Body of pancreas (tissue), 4 donors: ENCODE results near the gene TACO1. TPM values are rescaled to one million over a fixed set of nuclear protein-coding genes. Genes with fewer than 3 reads are reported as not detected.

Experiments
- ATAC-seq: fragments of 150-250 bp; one replicate; pipeline ENCODE4 v1.9.1; 2016
- DNase-seq, 4 donors: peaks; one replicate each; pipeline ENCODE4 v3.0.0-alpha.2; 2019
- H3K27ac ChIP-seq, 4 donors: fragments of 200-600 bp; sonication (generic); 1 replicate in 3 of 4; 2 replicates in 1 of 4; pipeline versions ENCODE4 v1.5.1 to v1.6.1; 2016 to 2019; ENCODE audit warnings: mild to moderate bottlenecking in 1 of 4, mixed read lengths in 1 of 4, moderate library complexity in 1 of 4
- H3K27me3 ChIP-seq, 2 donors: fragments of 200-600 bp; sonication (generic); one replicate each; pipeline ENCODE4 v1.6.0; 2016; ENCODE audit warnings: mild to moderate bottlenecking in 1 of 2
- H3K36me3 ChIP-seq, 2 donors: fragments of 200-600 bp; sonication (generic); replicated peaks in 1 of 2; 2 replicates each; pipeline ENCODE4 v1.5.1; 2016; ENCODE audit warnings: low read depth in 2 of 2; ENCODE audit not compliant: insufficient read depth in 1 of 2
- H3K4me1 ChIP-seq: fragments of 200-600 bp; sonication (generic); one replicate; pipeline ENCODE4 v1.6.0; 2016
- H3K4me3 ChIP-seq, 2 donors: fragments of 200-600 bp; sonication (generic); 1 replicate in 1 of 2; 2 replicates in 1 of 2; pipeline ENCODE4 v1.5.1; 2016 to 2019
- H3K9me3 ChIP-seq, 3 donors: fragments of 200-600 bp; sonication (generic); 1 replicate in 2 of 3; 2 replicates in 1 of 3; pipeline ENCODE4 v1.5.1; 2016
- POLR2A ChIP-seq, 3 donors: fragments of 450-650 bp; IDR thresholded peaks; one replicate each; pipeline ENCODE4 v1.6.1; 2016; ENCODE audit warnings: antibody characterized with exemption in 3 of 3, mild to moderate bottlenecking in 2 of 3
- WGBS, 2 donors: methylation state at CpG; one replicate each; pipeline ENCODE4 v1.1.5; 2017; 5-methylcytosine and 5-hydroxymethylcytosine counted together
- intact Hi-C: fragments of 100-400 bp; cut with DNase I; formaldehyde crosslinking; loops from one replicate; pipeline ENCODE4 v1.15.1; 2023
- total RNA-seq, 2 donors: library from RNA; depleted of rRNA; stranded (reverse); fragments of >200 nt; gene quantifications; one replicate each; pipeline ENCODE4 v1.1.0, GENCODE V29; 2016
- TF ChIP-seq, protein P1 (sequence below), 7 experiments: fragments of 450-650 bp in 4 of 7; fragments of 200-600 bp in 3 of 7; sonication (generic) in 3 of 7; IDR thresholded peaks; one replicate each; pipeline ENCODE4 v1.5.1; 2016 to 2019; ENCODE audit warnings: antibody characterized with exemption in 7 of 7

Gene TACO1
- total RNA-seq, 2 donors from 2014 or later, result 9.3 to 10.5 TPM

GRCh38 chr17:63635290-63635689 lies 34.6 kb downstream of the TACO1 start:
- Histone ChIP-seq H3K9me3 (no peaks in the 10 kb centered on the region), H3K27me3 (no peaks in the 10 kb centered on the region), H3K4me3 (no peak overlapping the region), H3K36me3 (peaks cover 0 to 4% of the 10 kb centered on the region in 2 donors), H3K4me1 (peaks cover 38% of the 10 kb centered on the region), H3K27ac (peak overlapping the region in 3 of 4 donors; percentile 13 to 55 (median 39))
- 41 to 47% methylated on average over 2 of the region's 2 CpGs for WGBS, 2 donors
- intact Hi-C loops, result no loop called here
- DNase-seq, result no peak
- no peak for TF ChIP-seq POLR2A (IDR thresholded peaks at IDR 0.05)
- TF ChIP-seq, protein P1, sequence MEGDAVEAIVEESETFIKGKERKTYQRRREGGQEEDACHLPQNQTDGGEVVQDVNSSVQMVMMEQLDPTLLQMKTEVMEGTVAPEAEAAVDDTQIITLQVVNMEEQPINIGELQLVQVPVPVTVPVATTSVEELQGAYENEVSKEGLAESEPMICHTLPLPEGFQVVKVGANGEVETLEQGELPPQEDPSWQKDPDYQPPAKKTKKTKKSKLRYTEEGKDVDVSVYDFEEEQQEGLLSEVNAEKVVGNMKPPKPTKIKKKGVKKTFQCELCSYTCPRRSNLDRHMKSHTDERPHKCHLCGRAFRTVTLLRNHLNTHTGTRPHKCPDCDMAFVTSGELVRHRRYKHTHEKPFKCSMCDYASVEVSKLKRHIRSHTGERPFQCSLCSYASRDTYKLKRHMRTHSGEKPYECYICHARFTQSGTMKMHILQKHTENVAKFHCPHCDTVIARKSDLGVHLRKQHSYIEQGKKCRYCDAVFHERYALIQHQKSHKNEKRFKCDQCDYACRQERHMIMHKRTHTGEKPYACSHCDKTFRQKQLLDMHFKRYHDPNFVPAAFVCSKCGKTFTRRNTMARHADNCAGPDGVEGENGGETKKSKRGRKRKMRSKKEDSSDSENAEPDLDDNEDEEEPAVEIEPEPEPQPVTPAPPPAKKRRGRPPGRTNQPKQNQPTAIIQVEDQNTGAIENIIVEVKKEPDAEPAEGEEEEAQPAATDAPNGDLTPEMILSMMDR (IDR thresholded peaks at IDR 0.05), result no peak
- no peak for ATAC-seq

DNA sequence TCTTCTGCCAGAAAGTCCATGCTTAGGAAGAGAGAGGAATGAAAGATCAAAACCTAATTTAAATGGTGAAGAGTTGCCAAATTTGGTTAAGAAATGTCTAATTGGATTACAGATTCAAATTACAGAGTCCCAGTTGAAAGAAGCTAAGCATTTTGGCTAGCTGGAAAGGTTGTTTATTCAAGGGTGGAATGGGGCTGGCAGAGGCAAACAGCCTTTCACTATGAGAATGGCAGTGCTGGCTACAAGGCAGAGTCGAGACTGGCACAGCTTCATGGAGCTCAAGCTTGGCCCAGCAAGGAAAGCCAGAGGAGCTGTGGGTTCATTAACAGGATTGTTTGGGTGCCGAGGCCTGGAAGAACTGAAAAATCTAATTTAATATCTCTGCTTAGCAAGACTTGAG lies 35.1 kb downstream of the TACO1 start:
- intact Hi-C loops, result no loop called here
- Histone ChIP-seq H3K9me3 (no peaks in the 10 kb centered on the region), H3K4me3 (no peak overlapping the region), H3K27ac (peak overlapping the region in 2 of 4 donors; percentile 39 to 55), H3K4me1 (peaks cover 38% of the 10 kb centered on the region), H3K27me3 (no peaks in the 10 kb centered on the region), H3K36me3 (peaks cover 0 to 4% of the 10 kb centered on the region in 2 donors)
- TF ChIP-seq POLR2A (IDR thresholded peaks at IDR 0.05), result no peak
- TF ChIP-seq, protein P1 (IDR thresholded peaks at IDR 0.05), result no peak
- WGBS, 2 donors, result 66 to 68% methylated on average over 2 of the region's 2 CpGs
- ATAC-seq (no peak), DNase-seq (peak in 2 of 4 donors; percentile 28 to 52)

GRCh38 chr17:63639125-63639524 lies 38.4 kb downstream of the TACO1 start:
- Histone ChIP-seq H3K27me3 (no peaks in the 10 kb centered on the region), H3K36me3 (peaks cover 0 to 4% of the 10 kb centered on the region in 2 donors), H3K4me1 (peaks cover 21% of the 10 kb centered on the region), H3K9me3 (no peaks in the 10 kb centered on the region), H3K27ac (no peak overlapping the region), H3K4me3 (no peak overlapping the region)
- no peak for TF ChIP-seq POLR2A (IDR thresholded peaks at IDR 0.05)
- TF ChIP-seq, protein P1 (IDR thresholded peaks at IDR 0.05), result no peak
- intact Hi-C loops, result no loop called here
- ATAC-seq, result no peak
- WGBS, 2 donors, result 70 to 72% methylated on average over 1 of the region's 1 CpG
- DNase-seq, result no peak

GRCh38 chr17:63640038-63640437 lies 39.3 kb downstream of the TACO1 start:
- ATAC-seq (no peak), DNase-seq (no peak)
- peaks cover 14% of the 10 kb centered on the region for H3K4me1 ChIP-seq
- 90 to 92% methylated on average over 4 of the region's 4 CpGs for WGBS, 2 donors
- no peak overlapping the region for H3K27ac ChIP-seq
- no peaks in the 10 kb centered on the region for H3K27me3 ChIP-seq
- intact Hi-C loops, result no loop called here
- no peaks in the 10 kb centered on the region for H3K9me3 ChIP-seq
- peaks cover 0 to 4% of the 10 kb centered on the region in 2 donors for H3K36me3 ChIP-seq
- TF ChIP-seq, protein P1 (IDR thresholded peaks at IDR 0.05), result no peak
- no peak for TF ChIP-seq POLR2A (IDR thresholded peaks at IDR 0.05)
- H3K4me3 ChIP-seq, result no peak overlapping the region
